Fibroblast of lung (primary cell): ENCODE measurements around the gene MBNL2.

Experiments
- EZH2 ChIP-seq: IDR thresholded peaks from 2 replicates; pipeline ENCODE4 v1.5.1; 2012; ENCODE audit warnings: low read length, control low read depth, mild to moderate bottlenecking; ENCODE audit errors: missing control alignments
- TF ChIP-seq, protein P1 (sequence below), 2 donors: IDR thresholded peaks in 1 of 2; conservative IDR thresholded peaks in 1 of 2; 1 replicate in 1 of 2; 2 replicates in 1 of 2; pipeline ENCODE4 v1.5.1; 2011 to 2012; ENCODE audit warnings: low read length in 2 of 2, control low read depth in 1 of 2, inconsistent platforms in 1 of 2, low read depth in 1 of 2, mild to moderate bottlenecking in 1 of 2

DNA sequence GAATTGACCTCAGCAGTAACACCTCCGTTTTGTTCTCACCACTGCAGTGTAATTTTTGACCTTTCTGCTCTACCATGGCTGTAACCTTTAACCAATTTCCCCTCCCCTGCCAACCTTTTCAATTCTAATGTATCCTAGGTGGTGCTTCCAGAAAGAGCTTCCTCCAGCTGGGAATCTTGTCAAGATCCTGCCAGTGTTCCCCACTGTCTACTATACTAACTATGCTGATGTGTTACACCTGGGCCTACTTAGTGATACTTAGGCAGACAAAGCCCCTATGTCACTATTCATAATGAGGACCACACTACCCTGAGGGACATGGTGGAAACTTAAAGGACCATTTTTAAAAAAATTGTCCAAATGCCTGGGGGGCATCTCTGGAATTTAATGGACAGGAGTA is 41.0 kb downstream of the MBNL2 start:
- TF ChIP-seq, protein P1, sequence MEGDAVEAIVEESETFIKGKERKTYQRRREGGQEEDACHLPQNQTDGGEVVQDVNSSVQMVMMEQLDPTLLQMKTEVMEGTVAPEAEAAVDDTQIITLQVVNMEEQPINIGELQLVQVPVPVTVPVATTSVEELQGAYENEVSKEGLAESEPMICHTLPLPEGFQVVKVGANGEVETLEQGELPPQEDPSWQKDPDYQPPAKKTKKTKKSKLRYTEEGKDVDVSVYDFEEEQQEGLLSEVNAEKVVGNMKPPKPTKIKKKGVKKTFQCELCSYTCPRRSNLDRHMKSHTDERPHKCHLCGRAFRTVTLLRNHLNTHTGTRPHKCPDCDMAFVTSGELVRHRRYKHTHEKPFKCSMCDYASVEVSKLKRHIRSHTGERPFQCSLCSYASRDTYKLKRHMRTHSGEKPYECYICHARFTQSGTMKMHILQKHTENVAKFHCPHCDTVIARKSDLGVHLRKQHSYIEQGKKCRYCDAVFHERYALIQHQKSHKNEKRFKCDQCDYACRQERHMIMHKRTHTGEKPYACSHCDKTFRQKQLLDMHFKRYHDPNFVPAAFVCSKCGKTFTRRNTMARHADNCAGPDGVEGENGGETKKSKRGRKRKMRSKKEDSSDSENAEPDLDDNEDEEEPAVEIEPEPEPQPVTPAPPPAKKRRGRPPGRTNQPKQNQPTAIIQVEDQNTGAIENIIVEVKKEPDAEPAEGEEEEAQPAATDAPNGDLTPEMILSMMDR (conservative IDR thresholded peaks at IDR 0.05 in 1 of 2, IDR thresholded peaks at IDR 0.05 in 1 of 2; ENCODE audit: low read depth in 1 of 2, low read length in 2 of 2), result no peak
- no peak for TF ChIP-seq EZH2
